ENCODE data around the gene FBXL20.
"Not testable (repeated sequence)": the region's sequence is repeated elsewhere in the genome, so short reads cannot be mapped to it uniquely, and the experiment has no call there.

Gene FBXL20

DNA sequence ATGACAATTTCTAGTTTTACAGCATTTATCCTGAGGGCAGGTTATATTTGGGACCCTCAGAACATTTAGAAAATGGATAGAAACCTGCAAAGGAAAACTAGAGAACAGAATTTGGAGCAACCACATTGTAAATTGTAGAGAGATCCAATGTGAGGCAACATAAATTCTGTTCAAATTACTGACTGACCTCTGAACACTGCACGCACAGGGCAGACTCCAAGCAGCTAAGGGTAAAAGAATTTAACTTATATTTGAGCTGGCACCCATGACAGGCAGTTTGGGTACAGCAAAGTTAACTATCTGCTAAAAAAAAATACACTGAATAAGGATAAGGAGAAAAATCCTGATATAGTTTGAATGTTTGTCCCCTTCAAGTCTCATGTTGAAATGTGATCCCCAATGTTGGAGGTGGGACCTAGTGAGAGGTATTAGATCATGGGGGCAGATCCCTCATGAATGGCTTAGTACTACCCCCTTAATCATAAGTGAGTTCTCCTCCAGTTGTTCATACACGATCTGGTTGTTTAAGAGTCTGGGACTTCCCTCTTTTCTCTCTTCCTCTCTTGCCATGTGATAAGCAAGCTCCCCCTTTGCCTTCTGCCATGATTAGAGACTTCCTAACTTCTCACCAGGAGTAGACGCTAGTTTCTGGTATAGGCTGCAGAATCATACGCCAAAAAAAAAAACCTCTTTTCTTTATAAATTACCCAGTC is 75.7 kb downstream of the FBXL20 start:
- no peak for DNase-seq

DNA sequence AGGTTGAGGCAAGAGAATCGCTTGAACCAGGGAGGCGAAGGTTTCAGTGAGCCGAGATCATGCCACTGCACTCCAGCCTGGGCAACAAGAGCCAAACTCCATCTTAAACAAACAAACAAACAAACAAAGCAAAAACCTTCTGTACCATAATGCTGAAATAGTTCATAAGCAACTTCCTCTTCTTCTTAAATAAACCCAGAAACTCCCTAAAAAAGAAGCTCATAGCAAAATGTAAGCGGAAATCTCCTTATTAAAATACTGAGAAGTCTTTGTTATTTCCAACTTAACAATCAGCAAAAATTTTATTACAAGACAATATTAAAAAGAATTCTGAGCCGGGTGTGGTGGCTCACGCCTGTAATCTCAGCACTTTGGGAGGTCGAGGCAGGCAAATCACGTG is 82.8 kb downstream of the FBXL20 start:
- no peak for DNase-seq

DNA sequence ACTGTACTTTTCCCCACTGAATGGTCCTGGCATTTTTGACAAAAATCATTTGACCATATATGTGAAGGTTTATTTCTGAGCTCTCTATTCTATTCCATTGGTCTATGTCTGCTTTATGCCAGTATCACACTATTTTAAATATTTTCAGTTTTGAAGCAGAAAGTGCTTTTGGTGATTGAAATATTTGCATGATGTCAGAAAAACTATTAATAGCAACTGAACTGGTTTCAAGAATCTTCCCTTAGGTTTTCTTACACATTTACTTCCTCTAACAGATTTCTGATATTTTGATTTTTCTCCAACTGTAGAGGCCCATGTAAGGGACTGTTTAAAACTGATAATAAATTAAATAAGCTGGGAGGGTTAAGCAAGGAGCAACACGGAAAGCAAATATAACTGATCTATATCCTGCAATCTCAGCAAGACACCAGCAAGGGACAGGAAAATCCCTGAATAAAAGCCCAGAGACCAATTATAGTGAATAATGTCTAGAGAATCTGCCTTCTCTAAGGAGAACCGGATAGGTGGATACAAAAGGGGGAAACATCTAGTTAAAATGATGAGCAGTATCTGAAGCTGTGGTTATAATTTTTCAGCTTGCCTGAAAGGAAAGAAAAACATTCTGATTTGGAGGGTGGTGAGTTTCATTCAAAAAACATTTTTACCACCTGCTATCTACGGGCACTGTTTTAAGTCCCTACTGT is 94.8 kb downstream of the FBXL20 start:
- DNase-seq = no peak

DNA sequence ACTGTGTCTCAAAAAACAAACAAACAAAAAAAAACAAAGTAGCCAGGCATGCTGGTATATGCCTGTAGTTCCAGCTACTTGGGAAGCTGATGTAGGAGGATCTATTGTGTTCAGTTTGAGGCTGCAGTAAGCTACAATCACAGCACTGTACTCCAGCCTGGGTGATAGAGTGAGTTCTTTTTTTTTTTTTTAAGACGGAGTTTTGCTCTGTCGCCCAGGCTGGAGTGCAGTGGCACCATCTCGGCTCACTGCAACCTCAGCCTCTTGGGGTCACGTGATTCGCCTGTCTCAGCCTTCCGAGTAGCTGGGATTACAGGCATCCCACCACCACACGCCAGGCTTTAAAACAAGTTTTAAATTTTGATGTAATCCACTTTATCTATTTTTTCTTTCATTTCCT is 95.4 kb downstream of the FBXL20 start:
- DNase-seq = no peak

DNA sequence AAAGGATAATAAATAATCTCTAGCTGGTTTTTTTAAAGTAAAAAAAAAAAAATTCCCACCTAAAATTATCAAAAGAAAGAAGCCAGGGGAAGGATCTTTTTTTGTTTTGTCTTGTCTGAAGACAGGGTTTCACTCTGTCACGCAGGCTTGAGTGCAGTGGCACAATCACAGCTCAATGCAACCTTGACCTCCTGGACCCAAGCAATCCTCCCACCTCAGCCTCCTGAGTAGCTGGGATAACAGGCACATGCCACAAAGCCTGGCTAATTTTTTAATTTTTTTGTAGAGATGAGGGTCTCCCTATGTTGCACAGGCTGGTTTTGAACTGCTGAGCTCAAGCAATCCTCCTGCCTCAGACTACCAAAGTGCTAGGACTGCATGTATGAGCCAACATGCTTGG is 97.2 kb downstream of the FBXL20 start:
- DNase-seq = no peak

DNA sequence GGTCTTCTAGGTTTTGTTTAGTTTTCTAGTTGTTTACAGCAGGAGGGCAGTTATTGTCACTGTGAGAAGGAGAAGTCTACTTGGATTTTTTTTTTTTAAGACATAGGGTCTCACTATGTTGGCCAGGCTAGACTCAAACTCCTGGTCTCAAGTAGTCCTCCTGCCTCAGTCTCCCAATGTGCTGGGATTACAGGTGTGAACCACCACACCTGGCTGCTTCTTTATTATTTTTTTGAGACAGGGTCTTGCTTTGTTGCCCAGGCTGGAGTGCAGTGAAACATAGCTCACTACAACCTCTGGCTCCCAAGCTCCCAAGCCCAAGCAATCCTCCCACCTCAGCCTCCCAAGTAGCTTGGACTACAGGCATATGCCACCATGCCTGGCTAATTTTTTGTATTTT is 107.4 kb downstream of the FBXL20 start:
- no peak for DNase-seq

DNA sequence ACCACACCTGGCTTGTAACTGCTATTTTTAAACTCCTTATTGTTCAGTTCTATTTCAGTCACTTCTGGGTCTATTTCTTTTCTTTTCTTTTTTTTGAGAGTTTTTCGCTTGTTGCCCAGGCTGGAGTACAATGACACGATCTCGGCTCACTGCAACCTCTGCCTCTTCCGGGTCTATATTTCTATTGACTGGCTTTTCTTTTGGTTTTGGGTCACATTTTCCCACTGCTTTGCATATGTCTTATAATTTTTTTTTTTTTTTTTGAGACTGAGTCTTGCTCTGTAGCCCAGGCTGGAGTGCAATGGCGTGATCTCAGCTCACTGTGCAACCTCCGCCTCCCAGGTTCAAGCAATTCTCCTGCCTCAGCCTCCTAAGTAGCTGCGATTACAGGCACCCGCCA is 108.9 kb downstream of the FBXL20 start:
- DNase-seq = not testable (repeated sequence)

DNA sequence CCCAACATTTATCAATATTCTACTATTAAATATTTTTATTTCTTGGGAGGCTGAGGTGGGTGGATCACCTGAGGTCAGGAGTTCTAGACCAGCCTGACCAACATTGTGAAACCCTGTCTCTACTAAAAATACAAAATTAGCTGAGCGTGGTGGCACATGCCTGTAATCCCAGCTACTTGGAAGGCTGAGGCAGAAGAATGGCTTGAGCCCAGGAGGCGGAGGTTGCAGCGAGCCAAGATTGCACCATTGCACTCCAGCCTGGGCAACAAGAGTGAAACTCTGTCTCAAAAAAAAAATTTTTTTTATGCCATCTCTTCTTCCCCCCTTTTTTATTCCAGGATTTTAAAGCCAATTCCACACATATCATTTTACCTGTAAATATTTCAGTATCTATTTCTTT is 114.9 kb downstream of the FBXL20 start:
- DNase-seq = not testable (repeated sequence)

DNA sequence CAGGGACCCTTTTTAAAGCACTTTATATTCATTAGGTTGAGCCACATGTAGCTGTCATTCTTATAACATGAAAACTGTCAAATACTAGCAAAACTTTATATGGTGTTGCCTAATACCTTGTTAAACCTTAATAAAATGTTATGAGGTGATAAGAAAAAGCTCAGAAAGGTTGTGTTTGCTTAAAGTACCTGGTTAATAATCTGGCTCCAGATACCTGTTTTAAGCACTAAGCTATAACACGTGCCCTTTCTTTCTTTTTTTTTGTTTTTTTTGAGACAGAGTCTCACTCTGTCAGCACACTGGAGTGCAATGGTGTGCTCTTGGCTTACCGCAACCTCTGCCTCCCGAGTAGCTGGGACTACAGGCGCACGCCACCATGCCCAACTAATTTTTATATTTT is 116.7 kb downstream of the FBXL20 start:
- no peak for DNase-seq

DNA sequence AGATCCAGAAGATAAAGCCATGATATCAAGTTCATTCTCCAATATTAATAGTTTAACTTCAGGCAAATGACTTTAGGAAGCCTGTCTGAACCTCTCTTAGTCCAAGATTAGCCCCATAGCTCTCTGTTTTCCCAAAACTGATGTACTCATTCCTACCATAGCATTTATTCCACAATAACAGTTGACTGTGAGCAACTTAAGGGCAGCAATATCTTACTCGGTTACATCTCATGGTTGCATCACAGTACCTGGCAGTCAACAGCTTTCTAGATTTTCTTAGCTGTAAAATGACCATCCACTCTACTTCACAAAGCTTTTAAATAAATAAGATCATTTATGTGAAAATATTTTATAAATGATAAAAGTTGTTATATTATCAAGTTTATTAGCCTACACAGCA is 117.5 kb downstream of the FBXL20 start:
- no peak for DNase-seq

DNA sequence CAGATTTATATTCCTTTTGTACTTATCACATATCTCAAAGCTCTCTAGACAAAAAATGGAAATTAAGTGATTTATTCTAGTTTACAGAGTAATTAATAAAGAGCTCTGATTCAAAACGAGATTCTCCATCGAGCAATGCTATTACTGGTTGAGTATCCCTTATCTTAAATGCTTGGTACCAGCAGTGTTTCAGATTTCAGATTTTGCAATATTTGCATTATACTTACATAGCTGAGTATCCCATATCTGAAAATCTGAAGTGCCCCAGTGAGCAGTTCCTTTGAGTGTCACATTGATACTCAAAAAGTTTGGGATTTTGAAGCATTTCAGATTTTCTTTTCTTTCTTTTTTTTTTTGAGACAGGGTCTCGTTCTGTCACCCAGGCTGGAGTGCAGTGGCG is 118.3 kb downstream of the FBXL20 start:
- no peak for DNase-seq

DNA sequence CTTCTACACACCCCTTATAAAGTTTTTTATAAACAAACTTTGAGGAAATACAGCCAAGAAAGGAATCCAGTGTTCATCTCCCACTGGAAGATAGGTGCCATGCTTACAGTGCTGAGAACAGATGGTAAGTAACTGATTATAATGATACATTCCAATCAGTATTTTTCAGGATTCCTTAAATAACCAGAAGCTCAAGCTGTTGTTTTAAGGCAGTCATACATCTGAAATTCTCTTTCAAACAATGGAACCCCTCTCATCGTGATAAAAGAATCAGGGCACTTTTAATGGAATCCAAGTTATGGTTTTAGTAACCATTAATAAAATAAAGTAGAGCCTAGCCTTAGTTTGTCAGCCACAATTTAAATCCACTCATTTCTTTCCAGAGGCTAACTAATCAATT is 119.6 kb downstream of the FBXL20 start:
- DNase-seq = no peak

DNA sequence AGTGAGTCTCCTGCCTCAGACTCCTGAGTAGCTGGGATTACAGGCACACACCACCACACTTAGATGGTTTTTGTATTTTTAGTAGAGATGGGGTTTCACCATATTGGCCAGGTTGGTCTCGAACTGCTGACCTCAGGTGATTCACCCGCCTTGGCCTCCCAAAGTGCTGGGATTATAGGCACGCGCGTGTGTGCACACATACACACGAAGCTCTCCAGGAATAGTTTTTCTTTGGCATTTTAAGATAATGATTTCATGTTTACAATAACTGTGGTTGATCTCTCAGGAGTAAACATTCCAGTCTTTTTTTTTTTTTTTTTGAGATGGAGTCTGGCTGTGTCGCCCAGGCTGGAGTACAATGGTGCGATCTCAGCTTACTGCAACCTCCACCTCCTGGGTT is 123.2 kb downstream of the FBXL20 start:
- not testable (repeated sequence) for DNase-seq

DNA sequence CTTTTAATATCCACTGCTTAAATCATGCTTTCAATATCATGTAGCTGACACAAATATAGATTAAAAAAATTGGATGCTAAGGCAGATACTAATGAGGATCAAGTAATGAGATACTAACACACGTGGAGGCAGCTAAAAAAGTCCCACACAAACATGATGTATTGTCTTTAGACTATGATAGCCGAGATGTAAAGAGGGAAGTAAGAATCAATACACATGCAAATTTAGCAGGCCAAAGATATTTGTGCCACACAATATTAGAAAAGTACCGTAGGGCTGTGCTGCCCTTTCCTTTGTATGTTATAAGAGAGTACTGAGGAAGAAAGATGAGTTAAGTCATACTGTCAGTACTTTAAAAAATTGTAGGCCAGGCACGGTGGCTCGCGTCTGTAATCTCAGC is 124.3 kb downstream of the FBXL20 start:
- no peak for DNase-seq

DNA sequence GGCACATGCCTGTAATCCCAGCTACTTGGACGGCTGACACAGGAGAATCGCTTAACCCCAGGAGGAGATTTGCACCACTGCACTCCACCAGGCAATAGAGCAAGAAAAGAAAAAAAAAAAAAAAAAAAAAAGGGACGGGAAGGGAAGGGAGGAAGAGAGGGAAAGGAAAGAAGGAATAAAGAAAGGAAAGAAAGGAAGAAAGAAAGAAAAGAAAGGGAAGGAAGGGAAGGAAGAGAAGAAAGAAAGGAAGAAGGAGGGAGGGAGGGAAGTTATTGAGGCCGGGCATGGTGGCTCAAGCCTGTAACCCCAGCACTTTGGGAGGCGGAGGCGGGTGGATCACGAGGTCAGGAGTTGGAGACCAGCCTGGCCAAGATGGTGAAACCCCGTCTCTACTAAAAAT is 125.3 kb downstream of the FBXL20 start:
- DNase-seq = no peak

DNA sequence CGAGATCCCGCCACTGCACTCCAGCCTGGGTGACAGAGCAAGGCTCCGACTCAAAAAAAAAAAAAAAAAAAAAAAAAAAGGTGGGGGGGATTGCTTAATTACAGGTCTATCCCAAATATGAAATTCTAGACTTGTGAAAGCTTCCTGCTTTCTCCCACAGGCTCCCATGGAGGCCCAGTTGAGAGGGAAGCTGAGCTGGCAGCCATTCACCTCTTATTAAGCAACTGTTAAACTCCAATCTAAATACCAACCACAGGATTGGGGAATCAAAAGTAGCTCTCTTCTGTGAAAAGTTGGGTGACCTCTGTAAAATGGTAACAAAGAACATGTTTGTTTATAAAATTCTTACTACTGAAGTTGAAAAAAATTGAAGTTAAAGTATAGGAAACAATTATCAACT is 129.9 kb downstream of the FBXL20 start:
- DNase-seq = no peak

DNA sequence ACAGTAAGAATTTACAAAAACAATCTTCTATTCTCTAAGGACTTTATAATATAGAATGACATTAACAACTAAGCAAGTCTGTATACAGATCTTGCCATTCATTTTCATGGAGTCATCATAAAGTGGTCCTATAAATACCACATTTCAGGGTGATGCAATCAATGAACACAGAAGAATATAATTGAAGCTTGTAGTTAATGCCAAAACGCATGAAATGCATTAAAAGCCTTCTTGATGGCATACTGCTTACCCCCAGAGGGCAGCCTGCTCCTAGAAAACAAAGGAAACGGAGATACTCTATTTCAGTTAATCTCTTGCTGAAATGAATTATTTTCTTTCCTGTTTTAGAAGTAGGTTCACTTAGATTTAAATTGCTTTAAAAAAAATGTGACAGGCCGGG is 130.5 kb downstream of the FBXL20 start:
- no peak for DNase-seq

DNA sequence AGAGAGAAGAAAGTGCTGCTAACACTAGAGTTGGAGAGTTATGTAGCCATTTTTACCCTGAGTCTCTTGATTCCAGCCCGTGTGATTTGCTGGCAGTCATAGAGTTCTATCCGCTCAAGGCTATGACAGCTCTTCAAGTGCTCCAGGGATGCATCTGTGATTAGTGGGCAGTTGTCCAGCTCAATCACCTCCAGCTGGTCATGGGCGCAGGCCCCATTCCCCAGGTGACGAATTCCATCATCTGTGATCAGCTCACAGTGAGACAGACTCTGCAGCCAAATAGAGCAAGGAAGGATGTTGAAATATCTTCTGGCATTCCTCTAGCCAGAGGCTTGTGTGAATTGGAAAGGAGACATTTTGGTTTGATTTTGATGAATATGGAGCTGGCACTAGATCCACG is 137.3 kb downstream of the FBXL20 start:
- DNase-seq = no peak

DNA sequence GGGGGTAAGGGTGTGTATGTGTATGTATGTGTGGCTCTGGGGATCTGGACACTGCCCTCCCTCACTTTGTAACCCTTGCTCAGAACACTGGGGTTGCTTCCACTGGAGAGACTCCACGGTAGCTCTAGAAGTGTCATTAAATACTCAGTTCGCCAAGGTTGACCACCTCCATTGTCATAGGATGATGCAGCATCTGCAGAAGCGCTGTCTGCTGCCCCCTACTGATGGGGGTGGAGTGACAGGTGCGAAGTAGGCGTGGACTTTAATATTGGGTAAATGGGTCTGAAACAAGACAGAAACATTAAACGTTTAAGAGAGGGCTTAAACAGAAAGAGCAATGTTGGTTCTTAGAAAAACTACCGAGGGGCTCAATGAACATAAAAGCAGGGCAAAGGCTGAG is 140.1 kb downstream of the FBXL20 start:
- DNase-seq = no peak

DNA sequence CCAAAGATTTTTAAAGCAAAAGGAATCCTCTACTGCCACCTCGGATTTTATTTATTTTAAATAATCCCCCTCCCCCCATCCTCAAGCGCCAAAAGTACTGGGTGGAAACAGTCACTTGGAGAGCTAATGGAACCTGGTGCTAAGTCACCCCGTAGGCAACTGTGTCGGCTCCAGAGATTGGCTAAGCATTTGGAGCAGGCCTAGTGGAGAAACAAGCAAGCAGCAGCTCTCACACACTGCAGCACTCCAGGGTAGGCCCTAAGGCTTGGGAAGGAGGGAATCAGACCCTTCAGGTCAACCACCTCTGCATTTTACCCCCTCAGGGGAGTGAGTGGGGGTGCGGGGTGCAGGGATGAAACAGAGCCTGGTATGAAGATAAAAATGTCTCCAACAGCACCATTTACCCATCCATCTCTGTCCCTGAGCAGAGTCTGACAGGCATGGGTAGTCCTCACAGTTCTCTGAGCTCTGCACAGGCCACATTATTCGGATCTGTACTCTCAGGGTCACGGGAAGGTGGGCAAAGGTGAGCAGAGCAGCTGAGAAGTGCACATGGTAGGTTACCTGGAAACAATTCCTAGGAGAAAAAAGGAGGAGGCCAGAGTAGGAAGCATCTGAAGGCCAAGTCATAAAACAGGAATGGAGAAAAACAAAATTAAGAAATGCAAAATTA is 148.5 kb downstream of the FBXL20 start:
- DNase-seq = no peak

DNA sequence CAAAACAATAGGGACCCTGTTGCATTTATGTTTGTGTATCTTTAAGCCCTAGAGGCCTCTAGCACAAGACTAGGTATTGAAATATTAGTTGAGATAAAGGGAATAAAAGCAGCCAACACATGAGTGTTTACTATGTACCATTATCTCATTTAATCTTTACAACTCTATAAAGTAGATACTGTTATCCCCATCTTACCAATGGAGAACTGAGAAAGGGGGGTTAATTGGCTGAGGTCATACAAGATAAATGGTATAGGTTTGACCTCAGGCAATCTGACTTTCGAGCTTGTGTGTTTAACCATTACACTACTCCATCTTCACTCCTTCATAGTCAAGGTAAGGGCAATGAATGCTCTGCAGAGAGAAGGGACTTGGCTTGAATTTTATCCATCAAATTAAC is 149.4 kb downstream of the FBXL20 start:
- DNase-seq = no peak

DNA sequence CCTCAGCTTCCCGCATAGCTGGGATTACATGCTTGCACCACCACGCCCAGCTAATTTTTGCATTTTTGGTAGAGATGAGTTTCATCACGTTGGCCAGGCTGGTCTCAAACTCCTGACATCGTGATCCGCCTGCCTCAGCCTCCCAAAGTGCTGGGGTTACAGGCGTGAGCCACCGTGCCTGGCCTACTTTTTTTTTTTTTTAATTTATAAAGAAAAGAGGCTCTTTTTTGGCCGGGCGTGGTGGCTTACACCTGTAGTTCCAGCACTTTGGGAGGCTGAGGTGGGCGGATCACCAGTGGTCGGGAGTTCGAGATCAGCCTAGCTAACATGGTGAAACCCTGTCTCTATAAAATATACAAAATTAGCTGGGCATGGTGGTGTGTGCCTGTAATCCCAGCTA is 151.3 kb downstream of the FBXL20 start:
- not testable (repeated sequence) for DNase-seq

DNA sequence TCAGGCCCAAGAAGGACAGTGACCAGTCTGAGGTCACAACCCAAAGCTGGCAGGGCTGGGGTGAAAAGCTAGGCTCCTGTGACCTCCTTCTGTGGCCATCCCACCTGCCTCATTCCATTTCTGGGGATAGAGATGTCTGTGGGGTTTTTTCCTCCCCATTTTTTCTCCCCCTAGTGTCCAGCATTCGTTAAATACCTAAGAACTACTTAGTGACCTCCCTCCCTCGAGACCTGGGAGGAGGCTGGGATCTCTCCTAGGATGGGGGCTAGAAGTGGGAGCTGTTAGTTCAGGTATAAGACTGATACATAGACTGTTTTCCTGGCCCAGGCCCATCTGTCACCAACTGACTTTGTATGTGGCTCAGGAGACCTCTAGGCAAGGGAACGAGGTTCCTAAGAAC is 155.2 kb downstream of the FBXL20 start:
- DNase-seq = no peak
